Sigmoid colon (tissue), 4 donors: Measurements from ENCODE around the gene MCOLN2.

Experiments
- CTCF ChIP-seq, 4 experiments: fragments of 450-650 bp in 3 of 4; fragments of 200-600 bp in 1 of 4; IDR thresholded peaks; one replicate each; pipeline ENCODE4 v1.5.1; 2016 to 2019; ENCODE audit warnings: antibody characterized with exemption in 4 of 4, mild to moderate bottlenecking in 3 of 4, moderate library complexity in 2 of 4
- EP300 ChIP-seq, 4 donors: sonication (generic); formaldehyde crosslinking; IDR thresholded peaks; one replicate each; pipeline ENCODE4 v1.6.1; 2017; ENCODE audit warnings: antibody characterized with exemption in 4 of 4
- POLR2A ChIP-seq, 2 donors: fragments of 450-650 bp; IDR thresholded peaks; one replicate each; pipeline ENCODE4 v1.6.1; 2016; ENCODE audit warnings: antibody characterized with exemption in 2 of 2, mild to moderate bottlenecking in 2 of 2, moderate library complexity in 2 of 2

GRCh38 chr1:85027242-85027983 is 30.5 kb upstream of the MCOLN2 start:
- TF ChIP-seq CTCF (IDR thresholded peaks at IDR 0.05) = peak in 1 of 4 experiments; percentile 14
- TF ChIP-seq POLR2A (IDR thresholded peaks at IDR 0.05) = no peak
- no peak for TF ChIP-seq EP300 (IDR thresholded peaks at IDR 0.05)
